HepG2 (cell line): ENCODE data around the gene SCP2. TPM values are rescaled to one million over a fixed set of nuclear protein-coding genes. Genes with fewer than 3 reads are reported as not detected.

ENCODE experiments used
- AGO1 ChIP-seq: fragments of 200-400 bp; formaldehyde crosslinking; IDR thresholded peaks from 2 replicates; pipeline ENCODE4 v1.6.1; 2017; ENCODE audit warnings: mild to moderate bottlenecking, low read depth, low read length, moderate library complexity; ENCODE audit not compliant: poor library complexity, severe bottlenecking
- HES4 ChIP-seq: sonication (generic); formaldehyde crosslinking; IDR thresholded peaks from 2 replicates; pipeline ENCODE4 v1.9.0; 2021; ENCODE audit warnings: mild to moderate bottlenecking, missing genetic modification reagents, borderline replicate concordance
- JDP2 ChIP-seq: sonication (generic); formaldehyde crosslinking; IDR thresholded peaks from 2 replicates; pipeline ENCODE4 v1.8.1; 2022; ENCODE audit warnings: missing genetic modification reagents, borderline replicate concordance
- KAT8 ChIP-seq: IDR thresholded peaks from 2 replicates; pipeline ENCODE4 v1.6.1; 2016; ENCODE audit warnings: missing genetic modification reagents, missing compliant biosample characterization
- TEAD2 ChIP-seq: sonication (generic); formaldehyde crosslinking; IDR thresholded peaks from 2 replicates; pipeline ENCODE4 v1.9.0; 2021; ENCODE audit warnings: missing genetic modification reagents
- ZBTB40 ChIP-seq, 2 experiments: fragments of 450-650 bp in 1 of 2; sonication (generic) in 1 of 2; formaldehyde crosslinking in 1 of 2; IDR thresholded peaks; 2 replicates each; pipeline versions ENCODE4 v1.6.1 to v1.8.0; 2016 to 2022; ENCODE audit warnings: antibody characterized with exemption in 1 of 2, mild to moderate bottlenecking in 1 of 2, missing genetic modification reagents in 1 of 2
- ZFP62 ChIP-seq: sonication (generic); formaldehyde crosslinking; IDR thresholded peaks from 2 replicates; pipeline ENCODE4 v1.4.0; 2020; ENCODE audit warnings: missing genetic modification reagents
- ZNF318 ChIP-seq: sonication (generic); formaldehyde crosslinking; IDR thresholded peaks from 2 replicates; pipeline ENCODE4 v1.4.0; 2020; ENCODE audit warnings: mild to moderate bottlenecking, missing genetic modification reagents
- ZNF367 ChIP-seq: sonication (generic); formaldehyde crosslinking; IDR thresholded peaks from 2 replicates; pipeline ENCODE4 v1.4.0; 2020; ENCODE audit warnings: missing genetic modification reagents, borderline replicate concordance
- ZNF605 ChIP-seq: sonication (generic); formaldehyde crosslinking; IDR thresholded peaks from 2 replicates; pipeline ENCODE4 v1.8.0; 2022; ENCODE audit warnings: mild to moderate bottlenecking, missing genetic modification reagents
- ZNF607 ChIP-seq: sonication (generic); formaldehyde crosslinking; IDR thresholded peaks from 2 replicates; pipeline ENCODE4 v1.5.1; 2020; ENCODE audit warnings: missing genetic modification reagents, mild to moderate bottlenecking, borderline replicate concordance
- polyA plus RNA-seq, 8 experiments: library from polyadenylated mRNA; depleted of rRNA in 3 of 8; stranded (reverse) in 7 of 8; unstranded in 1 of 8; fragments of >200 nt; fragmentation: Illumina TruSeq in 4 of 8; extraction: Trizol in 4 of 8; gene quantifications; 2 replicates each; pipeline versions ENCODE4 v1.2.1 to v1.2.3, GENCODE V29; 2011 to 2016; ENCODE audit warnings: low read depth in 4 of 8, missing spikeins in 1 of 8, mixed read lengths in 1 of 8; ENCODE audit not compliant: insufficient read depth in 1 of 8
- total RNA-seq, 5 experiments: library from RNA; depleted of rRNA; stranded (reverse); fragments of >200 nt; fragmentation: Illumina TruSeq; extraction: Trizol; gene quantifications; 2 replicates each; pipeline ENCODE4 v1.2.3, GENCODE V29; 2016; ENCODE audit warnings: low read depth in 1 of 5

SCP2 gene
- total and polyA plus RNA-seq, 2 of the 13 experiments (the other 11 are each of a cell fraction or from before 2014, with no cell fraction given) = 59.0 to 133 TPM

- TF ChIP-seq ZBTB40 (IDR thresholded peaks at IDR 0.05) (no peak), ZBTB40 (CRISPR knock-in tag; IDR thresholded peaks at IDR 0.05) (no peak), ZNF605 (CRISPR knock-in tag) (0 out of 2 replicates have a peak, but pooled peaks have one; percentile 36), ZNF607 (CRISPR knock-in tag) (0 out of 2 replicates have a peak, but pooled peaks have one; percentile 19), TEAD2 (CRISPR knock-in tag) (no peak), HES4 (CRISPR knock-in tag) (no peak), AGO1 (no peak), ZNF318 (CRISPR knock-in tag) (no peak), KAT8 (CRISPR knock-in tag) (no peak; the same call in 1 of the 2 replicates), ZNF367 (no peak), ZFP62 (CRISPR knock-in tag) (no peak), JDP2 (CRISPR knock-in tag) (no peak; the same call in 1 of the 2 replicates)
Measured at GRCh38 chr1:52927212-52928014, at the start of gene SCP2 (continued).
